GM12878 (cell line): ENCODE data around the gene CCDC181. TPM values are rescaled to one million over a fixed set of nuclear protein-coding genes. Genes with fewer than 3 reads are reported as not detected.

Experiments
- ATAC-seq: fragments of 200-7000 bp; cut with Tn5 transposase; 3 replicates; pipeline ENCODE4 v1.9.1; 2020; ENCODE audit warnings: mild to moderate bottlenecking, moderate library complexity
- BruUV-seq: library from RNA; stranded (reverse); fragments of 400-500 nt; replicated peaks from 2 replicates; lab custom pipeline; 2021; lab: Mats Ljungman, UMichigan
- CTCF ChIA-PET: fragments of 300-600 bp; sonication (Branson Sonifier 250); formaldehyde crosslinking; extraction: SDS; loops from one replicate; lab custom pipeline; 2021; ENCODE audit warnings: inconsistent platforms; lab: Yijun Ruan, JAX
- POLR2A ChIA-PET: fragments of 350-600 bp; formaldehyde crosslinking; extraction: SDS; loops from one replicate; lab custom pipeline; 2021; ENCODE audit warnings: inconsistent platforms; lab: Charles Lee
- RAD21 ChIA-PET: fragments of 300-600 bp; sonication (Branson Sonifier 250); formaldehyde crosslinking; loops from one replicate; lab custom pipeline; 2023; ENCODE audit warnings: antibody characterized with exemption; ENCODE audit not compliant: unreplicated experiment; lab: Charles Lee
- SMC1A ChIA-PET: fragments of 300-600 bp; sonication (Branson Sonifier 250); formaldehyde crosslinking; loops from one replicate; lab custom pipeline; 2023; ENCODE audit not compliant: unreplicated experiment, uncharacterized antibody; lab: Charles Lee
- DNase-seq: peaks from one replicate; pipeline ENCODE4 v3.0.0-alpha.2; 2011; ENCODE audit warnings: low read depth, low spot score
- FAIRE-seq: peaks from 3 replicates; lab custom pipeline; 2011; peaks lifted over from hg19 to GRCh38; lab: Jason Lieb, UNC
- H2AFZ ChIP-seq: 2 replicates; pipeline ENCODE4 v1.6.0; 2011; ENCODE audit warnings: low read depth, low read length, control low read depth; ENCODE audit not compliant: control insufficient read depth
- H3K27ac ChIP-seq: 2 replicates; pipeline ENCODE4 v1.5.1; 2011; ENCODE audit warnings: control low read depth; ENCODE audit not compliant: control insufficient read depth, insufficient read depth
- H3K27me3 ChIP-seq, 2 experiments: replicated peaks in 1 of 2; 2 replicates each; pipeline versions ENCODE4 v1.6.0 to v1.6.1; 2011; ENCODE audit warnings: low read length in 1 of 2; ENCODE audit not compliant: control insufficient read depth in 2 of 2, insufficient read depth in 2 of 2
- H3K36me3 ChIP-seq, 2 experiments: 2 replicates each; pipeline ENCODE4 v1.5.1; 2011; ENCODE audit warnings: low read length in 1 of 2; ENCODE audit not compliant: control insufficient read depth in 2 of 2, insufficient read depth in 2 of 2
- H3K4me1 ChIP-seq: 2 replicates; pipeline ENCODE4 v1.6.1; 2011; ENCODE audit warnings: mild to moderate bottlenecking, low read length, moderate library complexity, mixed read lengths; ENCODE audit not compliant: control insufficient read depth, insufficient read depth
- H3K4me2 ChIP-seq: 2 replicates; pipeline ENCODE4 v1.6.0; 2011; ENCODE audit warnings: control low read depth; ENCODE audit not compliant: control insufficient read depth, insufficient read depth
- H3K4me3 ChIP-seq: fragments of 200-600 bp; sonication (generic); 2 replicates; pipeline ENCODE4 v1.5.1; 2016
- H3K79me2 ChIP-seq: 2 replicates; pipeline ENCODE4 v1.6.0; 2011; ENCODE audit warnings: low read length; ENCODE audit not compliant: control insufficient read depth, insufficient read depth
- H3K9ac ChIP-seq: 2 replicates; pipeline ENCODE4 v1.8.0; 2011; ENCODE audit warnings: low read length, control low read depth, mixed read lengths; ENCODE audit not compliant: control insufficient read depth, insufficient read depth
- H3K9me3 ChIP-seq: replicated peaks from 3 replicates; pipeline ENCODE4 v1.5.1; 2011; ENCODE audit warnings: mild to moderate bottlenecking, low read length; ENCODE audit not compliant: control insufficient read depth, insufficient read depth
- H4K20me1 ChIP-seq: 2 replicates; pipeline ENCODE4 v1.6.0; 2011; ENCODE audit not compliant: control insufficient read depth, insufficient read depth
- CEBPB ChIP-seq, 2 experiments: fragments of 150-350 bp in 1 of 2; IDR thresholded peaks; 2 replicates each; pipeline ENCODE4 v1.6.1; 2012 to 2014; ENCODE audit warnings: low read depth in 2 of 2, low read length in 2 of 2, borderline replicate concordance in 1 of 2, inconsistent platforms in 1 of 2
- CHD4 ChIP-seq: fragments of 200-600 bp; sonication (generic); IDR thresholded peaks from 2 replicates; pipeline ENCODE4 v1.6.1; 2016; ENCODE audit warnings: mild to moderate bottlenecking
- GATAD2B ChIP-seq: fragments of 450-650 bp; conservative IDR thresholded peaks from 2 replicates; pipeline ENCODE4 v1.6.1; 2017; ENCODE audit warnings: low read depth, mild to moderate bottlenecking, moderate library complexity
- IKZF2 ChIP-seq, 2 experiments: fragments of 450-650 bp; IDR thresholded peaks; 2 replicates each; pipeline ENCODE4 v1.6.1; 2017; ENCODE audit warnings: mild to moderate bottlenecking in 2 of 2, moderate library complexity in 2 of 2
- KDM1A ChIP-seq: fragments of 200-600 bp; sonication (generic); IDR thresholded peaks from 2 replicates; pipeline ENCODE4 v1.6.1; 2016; ENCODE audit warnings: borderline replicate concordance
- NFYA ChIP-seq: IDR thresholded peaks from 2 replicates; pipeline ENCODE4 v1.6.1; 2011; ENCODE audit warnings: low read depth, mild to moderate bottlenecking, low read length, improper control_type of control experiment, borderline replicate concordance
- PML ChIP-seq: IDR thresholded peaks from 2 replicates; pipeline ENCODE4 v1.6.1; 2012; ENCODE audit warnings: low read length, inconsistent platforms
- RAD21 ChIP-seq: IDR thresholded peaks from 2 replicates; pipeline ENCODE4 v1.6.1; 2011; ENCODE audit warnings: mild to moderate bottlenecking, low read depth, low read length, moderate library complexity; ENCODE audit not compliant: insufficient read depth
- RAD51 ChIP-seq: fragments of 450-650 bp; IDR thresholded peaks from 2 replicates; pipeline ENCODE4 v1.6.1; 2016; ENCODE audit warnings: moderate library complexity, mild to moderate bottlenecking, inconsistent platforms
- SMAD1 ChIP-seq: fragments of 450-650 bp; IDR thresholded peaks from 2 replicates; pipeline ENCODE4 v1.6.1; 2018; ENCODE audit warnings: mild to moderate bottlenecking, low read depth; ENCODE audit not compliant: partially characterized antibody
- SP1 ChIP-seq: IDR thresholded peaks from one replicate; pipeline ENCODE4 v1.6.1; 2011; ENCODE audit warnings: low read depth, low read length
- SPI1 ChIP-seq: IDR thresholded peaks from 2 replicates; pipeline ENCODE4 v1.6.1; 2011; ENCODE audit warnings: low read depth, mild to moderate bottlenecking, low read length, moderate library complexity, borderline replicate concordance; ENCODE audit not compliant: insufficient read depth
- SUZ12 ChIP-seq: fragments of 200-600 bp; sonication (generic); IDR thresholded peaks from one replicate; pipeline ENCODE4 v1.6.1; 2018; ENCODE audit warnings: antibody characterized with exemption, mild to moderate bottlenecking; ENCODE audit not compliant: unreplicated experiment
- WGBS: methylation state at CpG from one replicate; pipeline ENCODE4 v1.1.6; 2016; ENCODE audit warnings: low lambda C conversion rate; ENCODE audit not compliant: insufficient replicate concordance, insufficient coverage; ENCODE audit errors: missing lambda C conversion rate; 5-methylcytosine and 5-hydroxymethylcytosine counted together
- in situ Hi-C: fragments of 300-500 bp; cut with MboI; formaldehyde crosslinking; loops from 9 replicates; pipeline ENCODE4 v1.14.3; 2018; ENCODE audit warnings: mixed read lengths
- intact Hi-C: fragments of 100-400 bp; cut with micrococcal nuclease; formaldehyde crosslinking; loops from one replicate; pipeline ENCODE4 v1.14.2; 2022; ENCODE audit not compliant: unreplicated experiment
- polyA plus RNA-seq, 11 experiments: library from polyadenylated mRNA; depleted of rRNA in 4 of 11; unstranded in 6 of 11; stranded (reverse) in 5 of 11; fragments of >200 nt; fragmentation: Nextera tagmentation in 4 of 11; fragmentation: Illumina TruSeq in 1 of 11; extraction: Ambion mirVana in 4 of 11; extraction: Trizol in 1 of 11; gene quantifications; 1 replicate in 1 of 11; 2 replicates in 10 of 11; pipeline versions ENCODE4 v1.2.1 to v1.2.3, GENCODE V29; 2011 to 2016; ENCODE audit warnings: inconsistent platforms in 2 of 11, missing spikeins in 2 of 11, low read depth in 1 of 11
- total RNA-seq, 4 experiments: library from RNA; depleted of rRNA in 3 of 4; stranded (reverse); fragments of >200 nt in 3 of 4; fragmentation: Illumina TruSeq in 1 of 4; extraction: Trizol in 1 of 4; gene quantifications; 2 replicates each; pipeline versions ENCODE4 v1.2.1 to v1.2.3, GENCODE V29; 2013 to 2021
- TF ChIP-seq, protein P1 (sequence below): fragments of 450-650 bp; IDR thresholded peaks from 2 replicates; pipeline ENCODE4 v1.6.1; 2018; ENCODE audit warnings: mild to moderate bottlenecking, low read depth, moderate library complexity; ENCODE audit not compliant: partially characterized antibody

Gene CCDC181
- total and polyA plus RNA-seq, 10 of the 15 experiments (the other 5 are each of a cell fraction or from before 2014, with no cell fraction given): not detected

DNA sequence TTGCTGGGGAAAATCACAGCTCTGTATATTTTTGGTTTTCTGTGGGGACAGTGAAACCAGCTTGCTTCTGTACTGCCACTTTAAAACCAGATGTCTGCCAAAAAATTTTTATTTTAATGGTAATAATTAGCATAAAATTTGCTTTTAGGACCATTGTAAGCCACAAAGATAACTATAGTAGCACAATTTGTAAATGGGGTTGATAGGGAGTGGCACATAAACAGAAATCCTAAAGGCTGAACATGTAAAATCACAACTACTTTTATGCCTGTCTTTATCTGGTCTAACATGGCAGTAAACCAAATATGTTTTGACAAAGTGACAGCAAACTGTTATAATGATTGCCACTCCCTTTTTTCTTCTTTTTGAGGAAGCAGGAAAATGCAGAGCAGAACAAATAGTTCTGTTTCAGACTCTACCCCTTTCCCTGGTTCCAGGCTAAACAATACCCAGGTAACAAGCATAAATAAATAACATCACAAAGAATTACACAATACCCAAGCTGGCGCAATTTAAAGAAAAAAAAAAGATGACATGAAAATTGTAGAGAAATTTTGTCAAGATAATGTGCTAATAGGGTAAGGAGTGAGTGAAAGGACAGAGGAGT is 24.0 kb upstream of the CCDC181 start:
- no TSS peak for BruUV-seq
- Histone ChIP-seq H3K4me1 (no peaks in the 10 kb centered on the region), H3K4me2 (no peak overlapping the region), H3K36me3 (no peaks in the 10 kb centered on the region), H4K20me1 (no peaks in the 10 kb centered on the region), H3K9ac (no peak overlapping the region), H3K27me3 (no peaks in the 10 kb centered on the region), H3K79me2 (no peaks in the 10 kb centered on the region), H3K9me3 (no peaks in the 10 kb centered on the region), H3K27ac (no peak overlapping the region), H2AFZ (no peak overlapping the region), H3K4me3 (no peak overlapping the region)
- ChIA-PET POLR2A (no interaction called here), RAD21 (no interaction called here), SMC1A (interaction anchor here (0.5 to 1.6 kb wide), 3 partner anchors 13 to 85 kb away, joined by 3 to 4 read pairs (median 3); no protein-coding TSS in a partner anchor), CTCF (no interaction called here)
- FAIRE-seq: no peak
- in situ Hi-C loops: no loop called here
- ATAC-seq: no peak
- 94% methylated on average over 1 of the region's 1 CpG for WGBS
- intact Hi-C loops: no loop called here
- no peak for DNase-seq
- TF ChIP-seq KDM1A: no peak
- TF ChIP-seq SPI1: no peak
- no peak for TF ChIP-seq SP1

DNA sequence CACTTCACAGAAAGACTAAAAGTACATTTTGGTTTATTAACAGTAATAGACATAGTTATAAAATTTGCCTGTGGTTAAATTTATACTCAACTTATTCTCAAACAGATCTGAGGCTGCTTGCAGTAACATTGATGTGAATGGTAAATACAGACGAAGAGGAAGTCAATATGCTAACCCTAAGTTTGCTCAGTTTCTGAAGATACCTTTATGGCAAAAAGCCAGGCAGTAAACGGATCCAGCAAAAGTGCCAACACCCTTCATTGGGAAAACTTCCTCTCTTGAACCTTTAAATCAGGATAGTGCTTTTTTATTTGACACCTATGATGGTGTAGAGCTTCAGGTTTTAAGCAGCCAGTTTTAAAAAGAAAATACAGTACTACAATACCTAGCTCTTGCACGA is 16.6 kb upstream of the CCDC181 start:
- Histone ChIP-seq H4K20me1 (no peaks in the 10 kb centered on the region), H3K27me3 (no peaks in the 10 kb centered on the region), H2AFZ (no peak overlapping the region), H3K9ac (no peak overlapping the region), H3K4me3 (no peak overlapping the region), H3K4me2 (no peak overlapping the region), H3K9me3 (no peaks in the 10 kb centered on the region), H3K36me3 (no peaks in the 10 kb centered on the region), H3K27ac (no peak overlapping the region), H3K79me2 (no peaks in the 10 kb centered on the region), H3K4me1 (no peaks in the 10 kb centered on the region)
- in situ Hi-C loops (no loop called here), intact Hi-C loops (no loop called here)
- FAIRE-seq: no peak
- SMC1A ChIA-PET: no interaction called here
- ATAC-seq: no peak
- no TSS peak for BruUV-seq
- no peak for DNase-seq
- CTCF ChIA-PET: interaction anchor here (1.1 kb wide), 1 partner anchor 840 kb away, joined by 3 read pairs; no protein-coding TSS in a partner anchor
- WGBS: 28% methylated on average over 3 of the region's 3 CpGs
- POLR2A ChIA-PET: no interaction called here
- RAD21 ChIA-PET: no interaction called here
- TF ChIP-seq PML (no peak), RAD21 (no peak), NFYA (no peak), GATAD2B (no peak), IKZF2 (IDR thresholded peaks at IDR 0.05) (no peak), RAD51 (no peak), SMAD1 (no peak), SUZ12 (no peak), CHD4 (no peak), CEBPB (IDR thresholded peaks at IDR 0.05; ENCODE audit: borderline replicate concordance in 1 of 2, low read depth in 2 of 2, low read length in 2 of 2) (no peak)
- TF ChIP-seq, protein P1, sequence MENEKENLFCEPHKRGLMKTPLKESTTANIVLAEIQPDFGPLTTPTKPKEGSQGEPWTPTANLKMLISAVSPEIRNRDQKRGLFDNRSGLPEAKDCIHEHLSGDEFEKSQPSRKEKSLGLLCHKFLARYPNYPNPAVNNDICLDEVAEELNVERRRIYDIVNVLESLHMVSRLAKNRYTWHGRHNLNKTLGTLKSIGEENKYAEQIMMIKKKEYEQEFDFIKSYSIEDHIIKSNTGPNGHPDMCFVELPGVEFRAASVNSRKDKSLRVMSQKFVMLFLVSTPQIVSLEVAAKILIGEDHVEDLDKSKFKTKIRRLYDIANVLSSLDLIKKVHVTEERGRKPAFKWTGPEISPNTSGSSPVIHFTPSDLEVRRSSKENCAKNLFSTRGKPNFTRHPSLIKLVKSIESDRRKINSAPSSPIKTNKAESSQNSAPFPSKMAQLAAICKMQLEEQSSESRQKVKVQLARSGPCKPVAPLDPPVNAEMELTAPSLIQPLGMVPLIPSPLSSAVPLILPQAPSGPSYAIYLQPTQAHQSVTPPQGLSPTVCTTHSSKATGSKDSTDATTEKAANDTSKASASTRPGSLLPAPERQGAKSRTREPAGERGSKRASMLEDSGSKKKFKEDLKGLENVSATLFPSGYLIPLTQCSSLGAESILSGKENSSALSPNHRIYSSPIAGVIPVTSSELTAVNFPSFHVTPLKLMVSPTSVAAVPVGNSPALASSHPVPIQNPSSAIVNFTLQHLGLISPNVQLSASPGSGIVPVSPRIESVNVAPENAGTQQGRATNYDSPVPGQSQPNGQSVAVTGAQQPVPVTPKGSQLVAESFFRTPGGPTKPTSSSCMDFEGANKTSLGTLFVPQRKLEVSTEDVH: no peak
